OCI-LY3 (cell line): ENCODE measurements around the gene MB21D2.

Source experiments
- CTCF ChIP-seq: fragments of 200-600, 300-600 bp; sonication (generic); IDR thresholded peaks from 2 replicates; pipeline ENCODE4 v1.5.1; 2014; ENCODE audit warnings: antibody characterized with exemption, low read length, low read depth
- EZH2phosphoT487 ChIP-seq: fragments of 200-600 bp; shearing (Covaris generic); IDR thresholded peaks from 2 replicates; pipeline ENCODE4 v1.6.1; 2018; ENCODE audit warnings: antibody characterized with exemption, mixed run types, low read depth

GRCh38 chr3:192883512-192883911, 34.1 kb downstream of the MB21D2 start:
- TF ChIP-seq CTCF (no peak), EZH2phosphoT487 (no peak)
